Stomach (tissue), 4 donors: ENCODE data around the gene ZNF783.

ENCODE experiments used
- EP300 ChIP-seq: sonication (generic); formaldehyde crosslinking; IDR thresholded peaks from one replicate; pipeline ENCODE4 v1.6.1; 2017; ENCODE audit warnings: antibody characterized with exemption
- POLR2A ChIP-seq, 4 donors: fragments of 450-650 bp; IDR thresholded peaks; one replicate each; pipeline ENCODE4 v1.6.1; 2016; ENCODE audit warnings: antibody characterized with exemption in 4 of 4, control low read depth in 2 of 4, mild to moderate bottlenecking in 1 of 4, moderate library complexity in 1 of 4
- TF ChIP-seq, protein P1 (sequence below), 7 experiments: fragments of 450-650 bp in 4 of 7; fragments of 200-600 bp in 3 of 7; sonication (generic) in 3 of 7; IDR thresholded peaks; one replicate each; pipeline ENCODE4 v1.5.1; 2016 to 2019; ENCODE audit warnings: antibody characterized with exemption in 7 of 7, control low read depth in 2 of 7, mild to moderate bottlenecking in 1 of 7

GRCh38 chr7:149307775-149308501, 45.9 kb downstream of the ZNF783 start:
- TF ChIP-seq, protein P1, sequence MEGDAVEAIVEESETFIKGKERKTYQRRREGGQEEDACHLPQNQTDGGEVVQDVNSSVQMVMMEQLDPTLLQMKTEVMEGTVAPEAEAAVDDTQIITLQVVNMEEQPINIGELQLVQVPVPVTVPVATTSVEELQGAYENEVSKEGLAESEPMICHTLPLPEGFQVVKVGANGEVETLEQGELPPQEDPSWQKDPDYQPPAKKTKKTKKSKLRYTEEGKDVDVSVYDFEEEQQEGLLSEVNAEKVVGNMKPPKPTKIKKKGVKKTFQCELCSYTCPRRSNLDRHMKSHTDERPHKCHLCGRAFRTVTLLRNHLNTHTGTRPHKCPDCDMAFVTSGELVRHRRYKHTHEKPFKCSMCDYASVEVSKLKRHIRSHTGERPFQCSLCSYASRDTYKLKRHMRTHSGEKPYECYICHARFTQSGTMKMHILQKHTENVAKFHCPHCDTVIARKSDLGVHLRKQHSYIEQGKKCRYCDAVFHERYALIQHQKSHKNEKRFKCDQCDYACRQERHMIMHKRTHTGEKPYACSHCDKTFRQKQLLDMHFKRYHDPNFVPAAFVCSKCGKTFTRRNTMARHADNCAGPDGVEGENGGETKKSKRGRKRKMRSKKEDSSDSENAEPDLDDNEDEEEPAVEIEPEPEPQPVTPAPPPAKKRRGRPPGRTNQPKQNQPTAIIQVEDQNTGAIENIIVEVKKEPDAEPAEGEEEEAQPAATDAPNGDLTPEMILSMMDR (IDR thresholded peaks at IDR 0.05) = no peak
- no peak for TF ChIP-seq POLR2A (IDR thresholded peaks at IDR 0.05)
- no peak for TF ChIP-seq EP300
